Measurements from ENCODE around the gene RASA3.
A peak's percentile ranks its signal among the peaks of the same experiment; 100 is the strongest.

RASA3 gene

DNA sequence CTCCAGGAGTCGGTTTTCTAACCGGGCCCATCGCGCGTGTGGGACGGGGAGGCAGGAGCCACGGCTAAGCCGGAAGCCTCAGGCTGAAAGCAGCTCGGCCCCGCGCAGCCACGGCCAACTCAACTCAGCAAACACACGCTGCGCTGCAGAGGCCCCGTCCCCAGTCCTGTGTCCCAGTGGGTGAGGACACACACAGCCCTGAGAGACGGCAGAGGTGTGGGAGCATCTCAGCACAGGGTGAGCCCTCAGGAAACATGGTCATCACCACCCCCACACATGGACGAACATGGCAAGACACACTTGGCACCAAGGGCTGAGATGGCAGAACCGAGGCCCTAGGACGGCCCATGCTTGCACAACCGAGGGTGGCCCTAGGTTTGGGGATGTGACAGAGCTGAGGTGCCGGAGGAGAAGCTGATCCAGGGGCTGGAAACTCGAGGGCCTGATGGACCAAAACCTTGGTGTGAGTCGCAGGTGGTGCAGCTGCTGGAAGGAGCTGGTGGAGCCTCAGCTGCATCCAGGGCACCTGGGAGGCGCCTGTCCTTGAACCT lies 129.6 kb downstream of the RASA3 start:
- no peaks in the 10 kb centered on the region for H3K27me3 ChIP-seq (ENCODE audit: insufficient read depth, poor library complexity, severe bottlenecking)
- no peak overlapping the region for H3K27ac ChIP-seq (ENCODE audit: poor library complexity, severe bottlenecking)
- ATAC-seq (ENCODE audit: low read depth) (no peak), DNase-seq (ENCODE audit: low spot score) (peak; percentile 45)
- TF ChIP-seq, protein P1, sequence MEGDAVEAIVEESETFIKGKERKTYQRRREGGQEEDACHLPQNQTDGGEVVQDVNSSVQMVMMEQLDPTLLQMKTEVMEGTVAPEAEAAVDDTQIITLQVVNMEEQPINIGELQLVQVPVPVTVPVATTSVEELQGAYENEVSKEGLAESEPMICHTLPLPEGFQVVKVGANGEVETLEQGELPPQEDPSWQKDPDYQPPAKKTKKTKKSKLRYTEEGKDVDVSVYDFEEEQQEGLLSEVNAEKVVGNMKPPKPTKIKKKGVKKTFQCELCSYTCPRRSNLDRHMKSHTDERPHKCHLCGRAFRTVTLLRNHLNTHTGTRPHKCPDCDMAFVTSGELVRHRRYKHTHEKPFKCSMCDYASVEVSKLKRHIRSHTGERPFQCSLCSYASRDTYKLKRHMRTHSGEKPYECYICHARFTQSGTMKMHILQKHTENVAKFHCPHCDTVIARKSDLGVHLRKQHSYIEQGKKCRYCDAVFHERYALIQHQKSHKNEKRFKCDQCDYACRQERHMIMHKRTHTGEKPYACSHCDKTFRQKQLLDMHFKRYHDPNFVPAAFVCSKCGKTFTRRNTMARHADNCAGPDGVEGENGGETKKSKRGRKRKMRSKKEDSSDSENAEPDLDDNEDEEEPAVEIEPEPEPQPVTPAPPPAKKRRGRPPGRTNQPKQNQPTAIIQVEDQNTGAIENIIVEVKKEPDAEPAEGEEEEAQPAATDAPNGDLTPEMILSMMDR (IDR thresholded peaks at IDR 0.05; ENCODE audit: poor library complexity, severe bottlenecking), result no peak
- no peak overlapping the region for H3K4me3 ChIP-seq (ENCODE audit: severe bottlenecking)
- H3K4me1 ChIP-seq (ENCODE audit: insufficient read depth, poor library complexity, severe bottlenecking), result no peaks in the 10 kb centered on the region
- H3K9me3 ChIP-seq (ENCODE audit: severe bottlenecking), result no peaks in the 10 kb centered on the region
- H3K36me3 ChIP-seq (ENCODE audit: low read depth), result no peaks in the 10 kb centered on the region

DNA sequence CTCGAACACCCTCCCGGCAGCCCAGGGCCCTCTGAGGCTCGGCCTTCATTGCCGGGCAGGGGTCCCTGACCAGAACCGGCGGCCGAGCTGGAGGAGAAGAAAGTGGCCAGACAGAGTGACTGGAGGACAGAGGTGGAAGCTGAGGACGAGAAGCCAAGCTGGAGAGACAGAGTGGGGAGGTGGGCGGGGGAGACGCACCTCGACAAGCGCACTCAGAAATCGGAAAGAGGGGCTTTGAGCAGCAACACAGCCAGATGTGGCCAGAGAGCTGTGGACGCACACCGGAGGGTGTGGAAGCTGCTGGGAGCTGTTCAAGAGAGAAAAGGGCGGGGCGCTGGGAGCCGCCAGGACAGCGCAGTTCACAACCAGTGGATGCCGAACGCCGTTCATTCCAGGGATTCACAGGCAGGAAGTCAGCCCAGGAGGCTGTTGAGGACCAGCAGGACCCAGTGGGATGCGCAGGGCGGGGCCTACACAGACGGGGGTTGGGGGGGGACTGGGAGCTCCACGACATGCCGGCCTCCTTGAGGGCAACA lies 130.3 kb downstream of the RASA3 start:
- no peaks in the 10 kb centered on the region for H3K9me3 ChIP-seq (ENCODE audit: severe bottlenecking)
- H3K27ac ChIP-seq (ENCODE audit: poor library complexity, severe bottlenecking), result no peak overlapping the region
- no peak for ATAC-seq (ENCODE audit: low read depth)
- DNase-seq (ENCODE audit: low spot score), result peak; percentile 57
- H3K27me3 ChIP-seq (ENCODE audit: insufficient read depth, poor library complexity, severe bottlenecking), result no peaks in the 10 kb centered on the region
- TF ChIP-seq, protein P1 (IDR thresholded peaks at IDR 0.05; ENCODE audit: poor library complexity, severe bottlenecking), result no peak
- no peaks in the 10 kb centered on the region for H3K4me1 ChIP-seq (ENCODE audit: insufficient read depth, poor library complexity, severe bottlenecking)
- no peak overlapping the region for H3K4me3 ChIP-seq (ENCODE audit: severe bottlenecking)
- H3K36me3 ChIP-seq (ENCODE audit: low read depth), result no peaks in the 10 kb centered on the region

DNA sequence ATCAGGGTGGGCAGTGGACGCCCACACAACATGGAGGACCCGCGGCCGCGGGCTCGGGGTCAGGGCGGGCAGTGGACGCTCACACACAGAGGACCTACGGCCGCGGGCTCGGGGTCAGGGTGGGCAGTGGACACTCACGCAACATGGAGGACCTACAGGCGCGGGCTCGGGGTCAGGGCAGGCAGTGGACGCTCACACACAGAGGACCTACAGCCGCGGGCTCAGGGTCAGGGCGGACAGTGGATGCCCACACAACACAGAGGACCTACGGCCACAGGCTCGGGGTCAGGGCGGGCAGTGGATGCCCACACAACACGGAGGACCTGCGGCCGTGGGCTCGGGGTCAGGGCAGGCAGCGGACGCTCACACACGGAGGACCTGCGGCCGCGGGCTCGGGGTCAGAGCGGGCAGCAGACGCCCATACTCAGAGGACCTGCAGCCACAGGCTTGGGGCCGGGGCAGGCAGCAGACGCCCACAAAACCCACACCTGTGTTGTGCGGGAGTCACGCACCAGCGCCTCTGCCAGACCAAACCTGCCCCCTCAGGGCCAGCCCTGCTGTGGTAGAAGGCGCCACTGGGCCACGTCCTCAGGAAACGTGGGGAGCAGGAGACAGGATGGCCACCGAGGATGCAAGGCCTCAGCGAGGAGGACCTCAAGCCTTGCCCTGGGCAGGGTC lies 131.0 kb downstream of the RASA3 start:
- H3K27ac ChIP-seq (ENCODE audit: poor library complexity, severe bottlenecking), result no peak overlapping the region

DNA sequence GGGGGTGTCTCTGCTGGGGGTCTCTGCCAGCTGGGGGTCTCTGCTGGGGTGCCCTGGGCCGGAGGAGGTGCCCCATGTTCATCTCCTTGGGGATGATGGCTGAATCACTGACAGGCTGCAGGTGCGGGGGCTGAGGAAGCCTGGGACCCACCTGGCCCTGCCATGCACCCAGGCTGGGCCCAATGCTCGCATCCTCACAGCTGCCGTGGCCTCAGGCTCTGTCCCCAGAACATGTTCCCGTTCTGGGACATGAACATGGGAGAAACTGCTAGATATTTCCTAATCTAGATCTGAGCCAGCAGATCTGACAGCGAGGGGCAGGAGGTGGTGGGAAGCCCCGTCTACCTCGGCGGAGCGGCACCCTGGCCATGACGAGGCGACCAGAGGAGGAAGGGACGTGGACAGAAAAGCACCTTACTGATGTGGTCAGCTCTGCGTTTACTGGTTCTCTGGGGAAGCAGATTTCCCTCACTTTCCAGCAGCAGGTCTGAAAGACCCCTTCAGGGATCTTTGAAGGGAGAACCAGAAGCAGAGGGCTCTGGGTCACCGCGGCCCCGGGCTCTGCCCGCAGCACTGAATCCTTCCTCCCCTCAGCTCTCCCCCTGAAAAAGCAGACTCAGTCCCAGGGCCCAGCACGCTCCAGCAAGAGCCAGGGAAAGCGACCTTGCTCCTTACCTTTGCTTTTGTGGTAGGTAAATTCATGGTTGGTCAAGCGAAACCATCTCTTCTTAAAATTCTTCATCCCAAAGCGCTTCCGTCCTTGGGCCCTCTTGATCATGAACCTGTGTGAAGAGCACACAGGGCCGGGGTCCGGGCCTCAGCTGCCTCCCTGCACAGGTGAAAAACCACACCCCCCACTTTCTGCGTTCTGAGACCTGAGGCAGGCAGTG lies 132.0 kb downstream of the RASA3 start:
- no peaks in the 10 kb centered on the region for H3K36me3 ChIP-seq (ENCODE audit: low read depth)
- no peak overlapping the region for H3K4me3 ChIP-seq (ENCODE audit: severe bottlenecking)
- DNase-seq (ENCODE audit: low spot score), result peak; percentile 41
- H3K27ac ChIP-seq (ENCODE audit: poor library complexity, severe bottlenecking), result no peak overlapping the region
- TF ChIP-seq, protein P1 (IDR thresholded peaks at IDR 0.05; ENCODE audit: poor library complexity, severe bottlenecking), result no peak
- H3K27me3 ChIP-seq (ENCODE audit: insufficient read depth, poor library complexity, severe bottlenecking), result no peaks in the 10 kb centered on the region
- ATAC-seq (ENCODE audit: low read depth), result no peak
- H3K9me3 ChIP-seq (ENCODE audit: severe bottlenecking), result no peaks in the 10 kb centered on the region
- H3K4me1 ChIP-seq (ENCODE audit: insufficient read depth, poor library complexity, severe bottlenecking), result no peaks in the 10 kb centered on the region

More for the DNA sequence above, 131.0 kb downstream of the RASA3 start:
- H3K9me3 ChIP-seq (ENCODE audit: severe bottlenecking), result no peaks in the 10 kb centered on the region
- no peaks in the 10 kb centered on the region for H3K27me3 ChIP-seq (ENCODE audit: insufficient read depth, poor library complexity, severe bottlenecking)
- no peaks in the 10 kb centered on the region for H3K36me3 ChIP-seq (ENCODE audit: low read depth)
- ATAC-seq (ENCODE audit: low read depth) (no peak), DNase-seq (ENCODE audit: low spot score) (peak; percentile 60)
- no peak overlapping the region for H3K4me3 ChIP-seq (ENCODE audit: severe bottlenecking)
- TF ChIP-seq, protein P1 (IDR thresholded peaks at IDR 0.05; ENCODE audit: poor library complexity, severe bottlenecking), result no peak
- no peaks in the 10 kb centered on the region for H3K4me1 ChIP-seq (ENCODE audit: insufficient read depth, poor library complexity, severe bottlenecking)

All from RWPE2 (cell line).